Measurements from ENCODE around the gene PALS1.

PALS1 gene

GRCh38 chr14:67241411-67242167, at the start of gene PALS1:
Gene PALS1 (plus strand): TSS chr14:67241435. CDS start chr14:67279171, 37,736 bp downstream.
- no peak for DNase-seq (ENCODE audit: low read depth, low spot score)

GRCh38 chr14:67191768-67192290, 49.4 kb upstream of the PALS1 start:
- no peak for DNase-seq (ENCODE audit: low read depth, low spot score)

GRCh38 chr14:67192366-67192765, 48.9 kb upstream of the PALS1 start:
- DNase-seq (ENCODE audit: low read depth, low spot score) = no peak

- DNase-seq (ENCODE audit: low read depth, low spot score) = no peak
These were observed 46.0 kb upstream of the PALS1 start for GRCh38 chr14:67195279-67195678.

GRCh38 chr14:67199016-67199415, 42.2 kb upstream of the PALS1 start:
- no peak for DNase-seq (ENCODE audit: low read depth, low spot score)

GRCh38 chr14:67207810-67208209, 33.4 kb upstream of the PALS1 start:
- DNase-seq (ENCODE audit: low read depth, low spot score) = no peak

- DNase-seq (ENCODE audit: low read depth, low spot score) = no peak
These were observed 23.1 kb upstream of the PALS1 start for GRCh38 chr14:67218126-67218525.

GRCh38 chr14:67221248-67221981, 19.8 kb upstream of the PALS1 start:
- DNase-seq (ENCODE audit: low read depth, low spot score) = no peak

- DNase-seq (ENCODE audit: low read depth, low spot score) = no peak
These were observed 19.3 kb upstream of the PALS1 start for GRCh38 chr14:67221982-67222328.

GRCh38 chr14:67225523-67225922, 15.7 kb upstream of the PALS1 start:
- no peak for DNase-seq (ENCODE audit: low read depth, low spot score)

GRCh38 chr14:67228325-67228984, 12.8 kb upstream of the PALS1 start:
- no peak for DNase-seq (ENCODE audit: low read depth, low spot score)

- DNase-seq (ENCODE audit: low read depth, low spot score) = peak; percentile 75
These were observed 9.2 kb upstream of the PALS1 start for GRCh38 chr14:67232066-67232465.

GRCh38 chr14:67232621-67233020, 8.6 kb upstream of the PALS1 start:
- DNase-seq (ENCODE audit: low read depth, low spot score) = no peak

- no peak for DNase-seq (ENCODE audit: low read depth, low spot score)
These were observed 3.6 kb upstream of the PALS1 start for GRCh38 chr14:67237591-67237990.

- DNase-seq (ENCODE audit: low read depth, low spot score) = no peak
These were observed 1.7 kb upstream of the PALS1 start for GRCh38 chr14:67239582-67239981.

- DNase-seq (ENCODE audit: low read depth, low spot score) = peak; percentile 65
These were observed 885 bp upstream of the PALS1 start for GRCh38 chr14:67240168-67240932.

- DNase-seq (ENCODE audit: low read depth, low spot score) = peak; percentile 98
These were observed 241 bp upstream of the PALS1 start for GRCh38 chr14:67240978-67241410.

- DNase-seq (ENCODE audit: low read depth, low spot score) = no peak
These were observed 859 bp downstream of the PALS1 start for GRCh38 chr14:67242168-67242420.

GRCh38 chr14:67245104-67245503, 3.9 kb downstream of the PALS1 start:
- no peak for DNase-seq (ENCODE audit: low read depth, low spot score)

GRCh38 chr14:67251573-67252226, 10.5 kb downstream of the PALS1 start:
- DNase-seq (ENCODE audit: low read depth, low spot score) = no peak

- no peak for DNase-seq (ENCODE audit: low read depth, low spot score)
These were observed 11.9 kb downstream of the PALS1 start for GRCh38 chr14:67253076-67253635.

Measured in ELF-1 (cell line).